Stimulated activated CD4-positive, alpha-beta T cell treated with anti-CD3 and anti-CD28 coated beads, TNF-alpha, amount 100 ng/mL, for 4 hours (primary cell): ENCODE results near the gene RNF128.
A peak's percentile ranks its signal among the peaks of the same experiment; 100 is the strongest.
"Not testable (repeated sequence)": the region's sequence is repeated elsewhere in the genome, so short reads cannot be mapped to it uniquely, and the experiment has no call there.

Experiments used
- DNase-seq, 3 experiments: peaks; one replicate each; pipeline ENCODE4 v3.0.0-alpha.2; 2020; ENCODE audit warnings: low read depth in 3 of 3

RNF128 gene

DNA sequence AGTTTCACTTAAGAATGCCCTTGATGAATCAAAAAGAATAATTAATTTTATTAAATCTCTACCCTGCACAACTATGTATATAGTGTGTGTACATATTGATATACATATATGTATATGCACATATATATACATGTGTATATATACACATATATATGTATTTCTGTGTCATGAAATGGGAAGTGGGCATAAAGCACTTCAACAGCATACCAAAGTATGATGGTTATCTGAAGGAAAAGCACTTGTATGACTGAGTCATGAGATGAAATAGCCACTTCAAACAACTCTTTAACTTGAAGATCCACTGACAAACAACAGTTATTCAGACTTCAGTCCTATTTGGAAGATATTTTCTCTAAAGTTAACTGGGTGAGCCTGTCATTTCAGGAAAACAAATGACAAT, 16.3 kb downstream of the RNF128 start:
- DNase-seq, result no peak

DNA sequence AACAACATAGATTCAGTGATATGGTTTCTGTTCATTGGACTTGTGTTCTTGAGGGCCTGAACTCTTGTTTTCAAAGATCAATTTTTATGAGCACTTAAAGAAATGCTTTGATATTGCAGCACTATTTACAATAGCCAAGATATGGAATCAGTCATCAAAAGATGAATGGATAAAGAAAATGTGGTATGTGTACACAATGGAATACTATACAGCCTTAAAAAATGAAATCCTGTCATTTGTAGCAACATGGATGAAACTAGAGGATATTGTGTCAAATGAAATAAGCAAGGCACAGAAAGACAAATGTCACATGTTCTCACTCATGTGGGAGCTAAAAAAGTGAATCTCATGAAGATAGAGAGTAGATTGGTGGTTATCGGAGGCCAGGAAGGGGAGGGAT, 21.9 kb downstream of the RNF128 start:
- DNase-seq, result no peak

DNA sequence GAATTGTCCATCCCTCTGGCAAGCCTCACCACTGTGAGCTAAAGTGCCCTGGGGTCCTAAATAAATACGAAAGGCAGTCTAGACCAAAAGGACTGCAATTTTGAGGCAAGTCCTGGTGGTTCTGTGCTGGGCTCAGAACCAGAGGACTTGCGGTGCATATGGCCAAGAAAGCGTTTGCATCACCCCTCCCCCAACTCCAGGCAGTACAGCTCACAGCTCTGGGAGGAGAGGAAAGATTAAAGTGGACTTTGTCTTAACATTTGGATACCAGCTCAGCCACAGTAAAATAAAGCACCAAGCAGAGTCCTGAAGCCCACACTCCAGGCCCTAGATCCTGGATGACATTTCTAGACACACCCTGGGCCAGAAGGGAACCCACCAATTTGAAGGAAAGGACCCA, 24.9 kb downstream of the RNF128 start:
- DNase-seq, result no peak

DNA sequence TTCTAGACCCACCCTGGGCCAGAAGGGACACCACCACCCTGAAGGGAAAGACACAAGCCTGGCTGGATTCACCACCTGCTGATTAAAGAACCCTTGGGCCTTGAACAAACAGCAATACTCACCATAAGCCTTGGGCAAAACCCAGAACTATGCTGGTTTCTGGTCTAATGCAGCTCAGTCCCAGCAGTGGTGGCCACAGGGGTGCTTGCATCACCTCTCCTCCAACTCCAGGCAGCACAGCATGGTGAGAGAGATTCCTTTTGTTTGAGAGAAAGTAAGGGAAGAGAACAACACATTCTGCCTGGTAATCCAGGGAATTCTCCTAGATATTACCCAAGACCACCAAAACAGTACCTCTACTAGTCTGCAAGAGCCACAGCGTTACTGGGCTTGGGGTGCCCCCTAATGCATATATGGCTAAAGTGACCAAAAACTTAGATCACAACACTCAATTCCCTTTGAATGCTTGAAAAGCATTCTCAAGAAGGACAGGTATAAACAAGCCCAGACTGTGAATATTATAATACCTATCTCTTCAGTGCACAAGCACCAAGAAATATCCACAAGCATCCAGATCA, 25.7 kb downstream of the RNF128 start:
- no peak for DNase-seq

DNA sequence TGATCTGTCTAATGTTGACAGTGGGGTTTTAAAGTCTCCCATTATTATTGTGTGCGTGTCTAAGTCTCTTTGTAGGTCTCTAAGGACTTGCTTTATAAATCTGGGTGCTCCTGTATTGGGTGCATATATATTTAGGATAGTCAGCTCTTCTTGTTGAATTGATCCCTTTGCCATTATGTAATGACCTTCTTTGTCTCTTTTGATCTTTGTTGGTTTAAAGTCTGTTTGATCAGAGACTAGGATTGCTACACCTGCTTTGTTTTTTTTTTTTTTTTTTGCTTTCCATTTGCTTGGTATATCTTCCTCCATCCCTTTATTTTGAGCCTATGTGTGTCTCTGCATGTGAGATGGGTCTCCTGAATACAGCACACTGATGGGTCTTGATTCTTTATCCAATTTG, 42.8 kb downstream of the RNF128 start:
- not testable (repeated sequence) for DNase-seq

DNA sequence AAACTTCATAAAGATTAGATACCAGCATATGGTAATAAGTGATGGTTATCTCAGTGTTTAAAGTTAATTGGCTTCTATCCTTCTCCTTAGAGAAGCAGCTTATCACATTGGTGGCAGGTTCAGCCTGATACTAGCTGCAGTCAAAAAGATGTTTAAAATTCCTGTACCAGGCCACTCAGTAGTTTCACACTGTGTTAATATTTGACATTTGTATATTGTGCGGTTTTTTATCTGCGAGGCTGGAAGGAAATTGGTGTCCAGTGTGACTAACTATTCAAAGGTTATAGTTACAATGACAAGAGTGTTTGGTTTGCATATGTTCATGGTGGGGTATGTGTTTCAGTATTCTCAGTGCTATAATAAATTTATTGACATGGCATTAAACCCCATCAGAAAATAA, 48.5 kb downstream of the RNF128 start:
- DNase-seq, result no peak

DNA sequence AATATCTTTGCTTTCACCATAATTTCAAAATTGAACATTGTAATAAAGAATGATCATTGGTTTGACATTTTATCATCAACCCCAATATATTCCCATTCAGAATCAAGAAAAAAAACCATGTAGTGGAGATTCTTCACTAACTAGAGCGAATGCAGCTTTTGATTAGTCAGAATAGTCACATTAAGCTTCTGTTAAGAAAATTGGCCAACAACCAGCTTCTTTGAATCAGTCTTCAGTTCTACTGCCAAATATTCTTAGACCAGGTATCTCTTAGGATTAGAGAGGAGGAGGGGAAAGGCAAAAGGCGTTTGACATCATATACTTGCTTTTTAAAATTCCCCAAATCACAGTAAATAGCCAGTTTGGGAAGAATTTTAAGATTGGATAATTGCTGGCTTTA, 53.8 kb downstream of the RNF128 start:
- no peak for DNase-seq

DNA sequence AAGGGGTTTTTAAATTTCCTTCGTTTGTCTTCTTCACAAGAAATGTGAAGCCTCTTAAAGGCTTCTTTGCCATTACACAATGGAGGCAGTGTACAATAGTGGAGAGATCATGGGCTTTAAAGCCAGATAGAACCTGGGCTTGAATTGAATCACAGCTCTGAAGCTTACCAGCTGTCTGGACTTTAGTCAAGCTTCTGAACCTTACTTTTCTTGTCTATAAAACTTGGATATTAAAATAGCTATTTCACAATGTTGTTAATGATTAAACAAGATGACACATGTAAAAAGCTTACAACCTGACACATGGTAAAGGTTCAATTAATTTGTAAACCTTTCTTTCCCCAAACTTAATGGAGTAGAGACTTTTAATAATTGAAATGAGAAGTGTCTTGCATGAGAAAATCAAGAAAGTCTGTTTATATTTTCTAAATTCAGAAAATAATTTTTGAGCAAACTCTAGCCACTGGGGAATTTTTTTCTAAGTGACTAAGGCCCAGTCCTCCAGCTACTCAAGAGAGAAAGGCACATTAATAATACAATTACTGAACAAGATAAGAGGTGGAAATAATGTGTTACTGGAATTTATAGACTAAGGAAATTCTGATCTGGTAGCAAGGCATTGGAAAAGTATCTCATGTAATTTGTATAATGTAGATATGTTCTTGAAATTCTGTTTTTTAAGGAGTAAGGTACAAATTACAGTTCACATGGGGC, 54.3 kb downstream of the RNF128 start:
- DNase-seq, result no peak

DNA sequence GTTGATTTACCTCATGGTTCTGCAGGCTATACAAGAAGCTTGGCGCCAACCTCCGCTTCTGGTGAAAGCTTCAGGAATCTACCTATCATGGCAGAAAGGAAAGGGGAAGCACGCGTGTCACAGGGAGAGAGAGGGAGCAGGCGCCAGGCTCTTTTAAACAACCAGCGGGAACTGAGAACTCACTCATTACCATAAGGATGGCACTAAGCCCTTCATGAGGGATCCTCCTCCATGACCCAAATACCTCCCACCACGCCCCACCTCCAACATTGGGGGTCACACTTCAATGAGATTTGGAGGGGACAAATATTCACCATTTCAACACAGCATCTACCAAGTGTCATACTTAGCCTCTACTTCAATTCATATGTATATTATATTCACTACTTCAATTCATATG, 57.2 kb downstream of the RNF128 start:
- DNase-seq, result no peak

DNA sequence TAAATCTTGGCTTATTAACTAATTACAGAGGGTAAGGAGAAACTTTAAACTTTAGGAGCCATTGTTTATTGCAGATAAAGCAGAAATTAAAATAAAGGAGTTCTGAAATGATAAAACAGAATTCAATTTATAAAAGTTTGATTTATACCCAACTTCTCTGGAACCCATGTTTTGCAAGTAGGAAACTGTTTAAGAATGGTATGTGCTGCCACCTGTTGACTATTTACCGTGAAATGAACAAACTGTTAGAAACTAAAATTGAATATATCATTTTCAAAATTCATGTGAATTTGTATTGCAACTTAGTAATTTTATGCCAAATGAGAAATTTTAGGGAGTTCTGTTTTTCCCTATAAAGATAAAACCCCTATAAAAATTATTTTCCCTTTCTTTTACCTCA, 65.0 kb downstream of the RNF128 start:
- DNase-seq, result no peak

DNA sequence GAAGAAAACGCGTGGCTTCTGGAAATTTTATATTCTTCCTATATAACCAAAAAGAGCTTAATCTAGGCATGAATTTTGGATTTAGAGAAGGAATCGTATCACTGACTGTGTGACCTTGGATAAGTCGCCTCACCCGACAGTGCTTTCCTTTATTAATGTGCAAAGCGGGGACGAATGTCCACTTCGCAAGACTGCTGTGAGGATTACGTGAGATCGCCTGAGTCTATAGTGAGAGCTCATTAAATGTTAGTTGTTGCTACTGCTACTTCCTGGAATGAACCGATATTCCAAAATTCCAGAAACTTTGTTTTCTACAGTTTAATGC, 75.5 kb downstream of the RNF128 start:
- DNase-seq, result no peak

DNA sequence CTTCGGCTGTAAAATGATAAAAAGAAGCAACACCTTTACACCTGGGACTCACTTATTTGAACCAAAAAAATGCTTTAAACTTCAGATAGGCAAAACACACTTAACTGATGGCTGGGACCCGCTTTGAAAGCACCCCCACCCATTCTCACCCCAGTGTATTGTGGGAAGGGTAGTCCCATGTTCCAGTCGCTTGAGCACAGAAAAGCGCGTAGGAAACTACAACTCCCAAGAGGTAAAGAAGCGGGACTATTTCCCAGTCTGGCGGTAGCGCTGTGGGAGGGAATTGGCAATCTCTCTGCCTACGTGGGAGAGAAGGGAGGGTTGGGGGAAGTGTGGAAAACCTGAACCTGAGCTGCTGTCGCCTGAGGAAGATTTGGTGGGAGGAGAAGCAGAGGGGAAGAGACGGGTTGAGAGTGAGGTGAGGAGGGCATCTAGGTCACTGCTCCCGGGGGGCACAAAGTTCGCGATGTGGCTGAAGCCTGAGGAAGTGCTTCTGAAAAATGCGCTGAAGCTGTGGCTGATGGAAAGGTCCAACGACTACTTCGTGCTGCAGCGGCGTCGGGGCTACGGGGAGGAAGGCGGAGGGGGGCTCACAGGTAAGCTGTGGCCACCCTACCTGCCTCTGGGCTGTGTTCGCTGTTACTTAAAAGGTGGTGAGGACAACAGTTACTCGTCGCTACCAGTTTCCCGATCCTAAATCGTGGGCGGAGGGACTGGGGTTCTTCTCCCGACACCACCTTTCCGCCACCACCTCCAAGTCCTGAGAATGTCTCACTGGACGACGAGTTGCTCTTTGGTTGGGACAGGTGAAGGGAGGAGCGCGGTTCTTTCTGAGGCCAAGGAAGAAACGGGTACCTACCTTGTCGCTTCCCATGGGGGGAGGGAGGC, 76.1 kb downstream of the RNF128 start, which contains the start of gene TBC1D8B:
Gene TBC1D8B (plus strand): TSS at position 286 of the 888 bp plus-strand sequence. CDS start 181 bp downstream, at position 467.
- DNase-seq, result peak in 1 of 3 experiments; percentile 6

DNA sequence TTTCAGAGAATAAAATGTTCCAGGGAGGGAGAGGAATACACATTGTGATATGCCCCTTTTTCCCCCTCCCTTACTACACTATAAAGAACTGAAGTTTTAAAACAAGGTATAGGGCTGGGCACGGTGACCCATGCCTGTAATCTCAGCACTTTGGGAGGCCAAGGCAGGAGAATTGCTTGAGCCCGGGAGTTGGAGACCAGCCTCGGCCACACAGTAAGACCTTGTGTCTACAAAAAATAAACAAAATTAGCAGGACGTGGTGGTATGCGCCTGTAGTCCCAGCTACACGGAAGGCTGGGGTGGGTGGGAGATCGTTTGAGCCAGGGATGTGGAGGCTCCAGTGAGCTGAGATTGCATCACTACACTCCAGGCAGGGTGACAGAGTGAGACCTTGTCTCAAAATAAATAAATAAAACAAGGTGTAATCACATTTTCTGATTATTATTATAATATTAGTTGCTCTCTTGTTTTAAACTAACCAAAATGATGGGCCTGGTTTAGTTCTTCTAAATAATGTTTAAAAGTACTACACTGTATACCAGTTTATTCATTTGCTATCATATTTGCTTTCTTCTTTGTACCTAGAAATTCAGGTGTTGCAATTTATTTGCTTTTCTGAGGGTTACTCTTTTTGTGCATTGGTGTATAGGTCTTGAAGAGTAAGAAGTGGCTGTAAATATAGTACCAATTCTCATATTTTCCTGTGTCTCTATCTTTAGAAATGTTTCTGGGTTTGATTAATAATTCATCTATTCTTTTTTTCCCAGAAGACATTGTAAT, 84.8 kb downstream of the RNF128 start:
- no peak for DNase-seq

DNA sequence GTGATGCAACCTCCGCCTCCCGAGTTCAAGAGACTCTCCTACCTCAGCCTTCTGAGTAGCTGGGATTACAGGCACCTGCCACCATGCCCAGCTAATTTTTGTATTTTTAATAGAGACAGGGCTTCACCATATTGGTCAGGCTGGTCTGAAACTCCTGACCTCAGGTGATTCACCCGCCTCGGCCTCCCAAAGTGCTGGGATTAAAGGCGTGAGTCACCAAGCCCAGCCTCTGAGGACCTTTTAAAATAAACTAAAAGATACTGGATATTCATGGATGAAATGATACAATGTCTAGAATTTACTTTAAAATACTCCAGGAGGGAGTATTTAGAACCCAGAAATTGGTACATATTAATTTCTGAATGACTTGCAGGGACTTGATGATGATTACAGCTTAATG, 86.4 kb downstream of the RNF128 start:
- DNase-seq, result not testable (repeated sequence)

DNA sequence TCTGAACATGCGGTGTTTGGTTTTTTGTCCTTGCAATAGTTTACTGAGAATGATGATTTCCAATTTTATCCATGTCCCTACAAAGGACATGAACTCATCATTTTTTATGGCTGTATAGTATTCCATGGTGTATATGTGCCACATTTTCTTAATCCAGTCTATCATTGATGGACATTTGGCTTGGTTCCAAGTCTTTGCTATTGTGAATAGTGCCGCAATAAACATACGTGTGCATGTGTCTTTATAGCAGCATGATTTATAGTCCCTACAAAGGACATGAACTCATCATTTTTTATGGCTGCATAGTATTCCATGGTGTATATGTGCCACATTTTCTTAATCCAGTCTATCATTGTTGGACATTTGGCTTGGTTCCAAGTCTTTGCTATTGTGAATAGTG, 87.6 kb downstream of the RNF128 start:
- DNase-seq, result not testable (repeated sequence)
